ENCODE results near the gene FAHD2B.
"Not testable (repeated sequence)": the region's sequence is repeated elsewhere in the genome, so short reads cannot be mapped to it uniquely, and the experiment has no call there.

Gene FAHD2B
- 7.5 to 8.7 reads per million in 2 donors for total RNA-seq

GRCh38 chr2:97094772-97095611 is at the start of gene FAHD2B:
Gene FAHD2B (minus strand): TSS chr2:97094882. CDS start chr2:97091706, 3,176 bp downstream.
- DNase-seq = peak; percentile 80

- DNase-seq = not testable (repeated sequence)
Observed at GRCh38 chr2:97144016-97144415, 49.3 kb upstream of the FAHD2B start.

- not testable (repeated sequence) for DNase-seq
Observed at GRCh38 chr2:97129090-97129489, 34.4 kb upstream of the FAHD2B start.

- DNase-seq = not testable (repeated sequence)
Observed at GRCh38 chr2:97113882-97114255, 19.2 kb upstream of the FAHD2B start.

- DNase-seq = peak; percentile 75
Observed at GRCh38 chr2:97113050-97113881, 18.6 kb upstream of the FAHD2B start, which contains the start of gene ANKRD36. Gene ANKRD36 (plus strand): TSS chr2:97113153. CDS start chr2:97113740, 587 bp downstream.

- peak; percentile 42 for DNase-seq
Observed at GRCh38 chr2:97112320-97113049, 17.8 kb upstream of the FAHD2B start.

GRCh38 chr2:97111246-97111645 is 16.6 kb upstream of the FAHD2B start:
- not testable (repeated sequence) for DNase-seq

GRCh38 chr2:97106878-97107277 is 12.2 kb upstream of the FAHD2B start:
- DNase-seq = not testable (repeated sequence)

- not testable (repeated sequence) for DNase-seq
Observed at GRCh38 chr2:97098786-97099372, 4.2 kb upstream of the FAHD2B start.

GRCh38 chr2:97095661-97096060 is 979 bp upstream of the FAHD2B start:
- DNase-seq = no peak

GRCh38 chr2:97093983-97094771 is 505 bp downstream of the FAHD2B start:
- not testable (repeated sequence) for DNase-seq

GRCh38 chr2:97092946-97093345 is 1.7 kb downstream of the FAHD2B start:
- DNase-seq = not testable (repeated sequence)

GRCh38 chr2:97088706-97089105 is 6.0 kb downstream of the FAHD2B start:
- DNase-seq = not testable (repeated sequence)

GRCh38 chr2:97085093-97085492 is 9.6 kb downstream of the FAHD2B start:
- not testable (repeated sequence) for DNase-seq

- not testable (repeated sequence) for DNase-seq
Observed at GRCh38 chr2:97083516-97083915, 11.2 kb downstream of the FAHD2B start.

GRCh38 chr2:97082206-97082605 is 12.5 kb downstream of the FAHD2B start:
- DNase-seq = not testable (repeated sequence)

- not testable (repeated sequence) for DNase-seq
Observed at GRCh38 chr2:97080855-97081254, 13.8 kb downstream of the FAHD2B start.

GRCh38 chr2:97077213-97077612 is 17.5 kb downstream of the FAHD2B start:
- not testable (repeated sequence) for DNase-seq

GRCh38 chr2:97070915-97071314 is 23.8 kb downstream of the FAHD2B start:
- not testable (repeated sequence) for DNase-seq

GRCh38 chr2:97068722-97069121 is 26.0 kb downstream of the FAHD2B start:
- DNase-seq = not testable (repeated sequence)

GRCh38 chr2:97068074-97068473 is 26.6 kb downstream of the FAHD2B start:
- DNase-seq = no peak
